Nephron (organoid): ENCODE measurements around the gene C22orf39.
A peak's percentile ranks its signal among the peaks of the same experiment; 100 is the strongest.

Experiments
- H3K27ac Mint-ChIP-seq, 3 experiments: 2 replicates each; pipeline ENCODE4 v1.8.0; 2020; ENCODE audit warnings: mixed read lengths in 3 of 3, mild to moderate bottlenecking in 2 of 3, moderate library complexity in 1 of 3
- H3K27me3 Mint-ChIP-seq: 2 replicates; pipeline ENCODE4 v1.8.0; 2021; ENCODE audit warnings: low read depth, mild to moderate bottlenecking, moderate library complexity, mixed read lengths
- H3K36me3 Mint-ChIP-seq: 2 replicates; pipeline ENCODE4 v1.8.0; 2020; ENCODE audit warnings: low read depth, mixed read lengths
- H3K4me1 Mint-ChIP-seq: 2 replicates; pipeline ENCODE4 v1.8.0; 2020; ENCODE audit warnings: mixed read lengths
- H3K4me3 Mint-ChIP-seq, 3 experiments: 2 replicates each; pipeline ENCODE4 v1.8.0; 2020; ENCODE audit warnings: mild to moderate bottlenecking in 3 of 3, mixed read lengths in 3 of 3, moderate library complexity in 2 of 3
- H3K9me3 Mint-ChIP-seq: 2 replicates; pipeline ENCODE4 v1.8.0; 2020; ENCODE audit warnings: mixed read lengths
- TF ChIP-seq, protein P1 (sequence below), 3 experiments: fragments of 200-600 bp; sonication (generic); IDR thresholded peaks; one replicate each; pipeline ENCODE4 v1.5.0; 2021; ENCODE audit warnings: antibody characterized with exemption in 3 of 3; ENCODE audit not compliant: unreplicated experiment in 3 of 3

C22orf39 gene

GRCh38 chr22:19478901-19479354 is 31.4 kb upstream of the C22orf39 start, which contains the start of gene UFD1:
UFD1 (minus strand) TSS chr22:19479193; CDS start chr22:19479085, 108 bp downstream.
- Mint-ChIP-seq H3K4me3 (peak within 1 kb of the TSS; percentile 88 to 98 (median 91)), H3K27me3 (no peaks in the 10 kb centered on the region), H3K36me3 (peaks cover 6% of the 10 kb centered on the region), H3K27ac (peak within 1 kb of the TSS; percentile 99 to 100 (median 100)), H3K4me1 (peaks cover 34% of the 10 kb centered on the region), H3K9me3 (no peaks in the 10 kb centered on the region)
- TF ChIP-seq, protein P1, sequence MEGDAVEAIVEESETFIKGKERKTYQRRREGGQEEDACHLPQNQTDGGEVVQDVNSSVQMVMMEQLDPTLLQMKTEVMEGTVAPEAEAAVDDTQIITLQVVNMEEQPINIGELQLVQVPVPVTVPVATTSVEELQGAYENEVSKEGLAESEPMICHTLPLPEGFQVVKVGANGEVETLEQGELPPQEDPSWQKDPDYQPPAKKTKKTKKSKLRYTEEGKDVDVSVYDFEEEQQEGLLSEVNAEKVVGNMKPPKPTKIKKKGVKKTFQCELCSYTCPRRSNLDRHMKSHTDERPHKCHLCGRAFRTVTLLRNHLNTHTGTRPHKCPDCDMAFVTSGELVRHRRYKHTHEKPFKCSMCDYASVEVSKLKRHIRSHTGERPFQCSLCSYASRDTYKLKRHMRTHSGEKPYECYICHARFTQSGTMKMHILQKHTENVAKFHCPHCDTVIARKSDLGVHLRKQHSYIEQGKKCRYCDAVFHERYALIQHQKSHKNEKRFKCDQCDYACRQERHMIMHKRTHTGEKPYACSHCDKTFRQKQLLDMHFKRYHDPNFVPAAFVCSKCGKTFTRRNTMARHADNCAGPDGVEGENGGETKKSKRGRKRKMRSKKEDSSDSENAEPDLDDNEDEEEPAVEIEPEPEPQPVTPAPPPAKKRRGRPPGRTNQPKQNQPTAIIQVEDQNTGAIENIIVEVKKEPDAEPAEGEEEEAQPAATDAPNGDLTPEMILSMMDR (IDR thresholded peaks at IDR 0.05; ENCODE audit: unreplicated experiment in 3 of 3): no peak

DNA sequence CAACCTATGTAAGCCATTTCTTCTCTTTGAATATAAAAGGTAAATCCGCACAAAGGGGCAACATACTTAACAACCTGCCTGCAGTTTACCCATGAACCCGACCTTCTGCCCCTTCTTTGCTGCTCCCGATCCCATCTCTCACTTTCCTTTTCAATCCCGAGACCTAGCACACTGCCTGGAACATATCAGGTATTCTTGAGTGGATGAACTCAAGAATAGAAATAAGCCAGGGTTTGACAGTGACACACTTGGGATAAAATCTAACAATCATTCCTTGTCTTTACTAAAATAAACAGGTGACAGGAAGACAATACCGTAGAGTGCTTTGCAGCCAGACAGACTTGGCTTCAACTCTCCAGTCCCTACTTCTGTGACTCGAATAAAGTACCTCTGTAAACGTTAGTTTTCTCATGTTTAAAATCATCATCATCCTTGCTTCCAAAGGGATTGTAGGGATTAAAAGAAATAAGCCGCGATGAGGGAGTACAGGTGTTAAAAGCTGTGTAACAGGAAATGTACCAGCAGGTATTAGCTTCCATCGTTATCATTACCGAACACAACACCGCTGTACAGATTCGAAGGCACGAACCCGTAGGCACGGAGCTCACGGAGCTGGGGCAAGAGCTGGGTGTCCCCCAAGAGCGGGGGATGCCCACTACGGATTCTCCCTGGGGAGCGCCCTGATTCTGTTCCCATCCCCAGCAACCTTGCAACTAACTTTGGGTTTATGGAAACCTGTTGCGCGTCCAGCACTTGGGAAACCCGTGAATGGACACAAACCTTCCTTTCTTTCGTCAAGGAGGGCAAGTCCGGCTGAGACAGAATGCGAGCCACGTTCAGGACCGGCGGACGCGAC is 30.8 kb upstream of the C22orf39 start:
- TF ChIP-seq, protein P1 (IDR thresholded peaks at IDR 0.05; ENCODE audit: unreplicated experiment in 3 of 3): no peak
- H3K27me3 Mint-ChIP-seq: no peaks in the 10 kb centered on the region
- no peaks in the 10 kb centered on the region for H3K9me3 Mint-ChIP-seq
- H3K27ac Mint-ChIP-seq: peak overlapping the region; percentile 86 to 100 (median 99)
- H3K36me3 Mint-ChIP-seq: peaks cover 8% of the 10 kb centered on the region
- peak overlapping the region; percentile 88 to 98 (median 91) for H3K4me3 Mint-ChIP-seq
- peaks cover 34% of the 10 kb centered on the region for H3K4me1 Mint-ChIP-seq

DNA sequence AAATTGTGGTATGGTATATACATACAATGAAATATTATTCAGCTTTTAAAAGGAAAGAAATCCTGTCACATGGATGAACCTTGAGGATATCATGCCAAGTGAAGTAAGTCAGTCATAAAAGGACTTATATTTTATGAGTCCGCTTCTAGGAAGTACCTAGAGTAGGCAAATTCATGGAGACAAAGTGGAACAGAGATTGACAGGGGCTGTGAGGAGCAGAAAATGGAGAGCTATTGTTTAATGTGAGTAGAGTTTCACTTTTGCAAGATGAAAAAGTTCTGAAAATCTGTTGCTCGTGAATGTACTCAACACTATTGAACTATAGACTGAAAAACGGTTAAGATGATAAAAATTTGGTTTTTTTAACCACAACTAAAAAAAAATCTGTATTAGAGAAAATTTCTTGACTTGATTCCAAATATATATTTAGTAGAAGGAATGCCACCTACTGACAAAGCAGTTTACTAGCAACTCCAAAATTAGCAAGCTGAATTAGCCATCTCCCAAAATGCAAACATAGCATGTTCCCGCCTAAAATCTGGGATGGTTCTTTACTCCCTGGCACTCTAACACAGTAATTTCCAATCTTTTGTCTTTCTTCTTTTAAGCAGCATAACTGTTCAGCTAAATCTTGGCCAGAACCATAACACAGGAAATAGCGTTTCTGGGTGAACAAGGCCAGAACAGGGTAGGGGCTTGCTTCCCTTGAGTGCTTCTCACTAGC is 30.0 kb upstream of the C22orf39 start:
- no peaks in the 10 kb centered on the region for H3K27me3 Mint-ChIP-seq
- H3K4me3 Mint-ChIP-seq: peak overlapping the region; percentile 88 to 98 (median 91)
- no peaks in the 10 kb centered on the region for H3K9me3 Mint-ChIP-seq
- TF ChIP-seq, protein P1 (IDR thresholded peaks at IDR 0.05; ENCODE audit: unreplicated experiment in 3 of 3): peak in 1 of 3 experiments; percentile 27
- H3K4me1 Mint-ChIP-seq: peaks cover 34% of the 10 kb centered on the region
- peak overlapping the region; percentile 86 to 100 (median 99) for H3K27ac Mint-ChIP-seq
- peaks cover 9% of the 10 kb centered on the region for H3K36me3 Mint-ChIP-seq

DNA sequence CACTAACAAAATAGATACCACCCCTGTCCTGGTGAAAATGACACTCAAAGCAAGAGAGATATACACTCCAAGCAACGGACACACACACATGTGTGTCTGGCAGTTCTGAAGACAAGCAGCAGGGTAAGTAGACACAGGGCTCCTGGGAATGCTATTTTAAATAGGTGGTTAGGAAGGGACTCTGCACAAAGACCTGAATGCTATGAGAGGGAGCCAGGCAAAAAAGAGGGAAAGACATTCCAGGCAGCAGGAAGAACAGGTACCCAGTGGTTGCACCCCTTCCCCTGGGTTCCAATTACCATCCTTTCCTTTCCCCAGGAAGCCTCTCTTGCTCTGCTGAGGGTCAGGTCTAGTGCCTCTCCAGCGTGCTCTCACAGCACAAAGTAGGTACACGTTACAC is 28.5 kb upstream of the C22orf39 start:
- H3K4me3 Mint-ChIP-seq: peak overlapping the region; percentile 59 to 73 (median 60)
- peak overlapping the region in 1 of 3 experiments; percentile 20 for H3K27ac Mint-ChIP-seq
- peaks cover 34% of the 10 kb centered on the region for H3K4me1 Mint-ChIP-seq
- H3K9me3 Mint-ChIP-seq: no peaks in the 10 kb centered on the region
- H3K36me3 Mint-ChIP-seq: peaks cover 17% of the 10 kb centered on the region
- TF ChIP-seq, protein P1 (IDR thresholded peaks at IDR 0.05; ENCODE audit: unreplicated experiment in 3 of 3): no peak
- H3K27me3 Mint-ChIP-seq: no peaks in the 10 kb centered on the region

GRCh38 chr22:19473578-19473977 is 26.1 kb upstream of the C22orf39 start:
- Mint-ChIP-seq H3K27me3 (no peaks in the 10 kb centered on the region), H3K36me3 (peaks cover 35% of the 10 kb centered on the region), H3K4me3 (no peak overlapping the region), H3K9me3 (no peaks in the 10 kb centered on the region), H3K4me1 (peaks cover 19% of the 10 kb centered on the region), H3K27ac (no peak overlapping the region)
- TF ChIP-seq, protein P1 (IDR thresholded peaks at IDR 0.05; ENCODE audit: unreplicated experiment in 3 of 3): no peak
